Amniotic stem cell (primary cell): ENCODE measurements around the gene DAB2IP.
"Not testable (repeated sequence)": the region's sequence is repeated elsewhere in the genome, so short reads cannot be mapped to it uniquely, and the experiment has no call there.

Experiments used
- DNase-seq: peaks from one replicate; lab custom pipeline; 2025; lab: John Stamatoyannopoulos, UW

Gene DAB2IP

GRCh38 chr9:121776739-121777637, 125.6 kb downstream of the DAB2IP start:
- DNase-seq, result no peak

GRCh38 chr9:121778252-121779225, 127.1 kb downstream of the DAB2IP start:
- no peak for DNase-seq

- DNase-seq, result no peak
Measured at GRCh38 chr9:121779381-121780117, 128.1 kb downstream of the DAB2IP start.

GRCh38 chr9:121780177-121781040, 129.0 kb downstream of the DAB2IP start:
- no peak for DNase-seq

- no peak for DNase-seq
Measured at GRCh38 chr9:121781145-121781548, 129.7 kb downstream of the DAB2IP start.

GRCh38 chr9:121781701-121782464, 130.4 kb downstream of the DAB2IP start:
- no peak for DNase-seq

GRCh38 chr9:121782514-121783110, 131.2 kb downstream of the DAB2IP start:
- DNase-seq, result no peak

GRCh38 chr9:121783111-121783510, 131.7 kb downstream of the DAB2IP start:
- DNase-seq, result no peak

GRCh38 chr9:121783521-121784507, 132.4 kb downstream of the DAB2IP start:
- DNase-seq, result no peak

- DNase-seq, result no peak
Measured at GRCh38 chr9:121784731-121785411, 133.4 kb downstream of the DAB2IP start.

GRCh38 chr9:121785673-121786542, 134.5 kb downstream of the DAB2IP start:
- DNase-seq, result no peak

- DNase-seq, result no peak
Measured at GRCh38 chr9:121786543-121786948, 135.1 kb downstream of the DAB2IP start.

- no peak for DNase-seq
Measured at GRCh38 chr9:121786998-121787422, 135.6 kb downstream of the DAB2IP start.

- no peak for DNase-seq
Measured at GRCh38 chr9:121788686-121789366, 137.4 kb downstream of the DAB2IP start.

GRCh38 chr9:121790841-121791240, 139.4 kb downstream of the DAB2IP start:
- DNase-seq, result no peak

- DNase-seq, result not testable (repeated sequence)
Measured at GRCh38 chr9:121792476-121792875, 141.0 kb downstream of the DAB2IP start.
